GM20000 (cell line): ENCODE data around the gene CCDC27.

ENCODE experiments used
- DNase-seq: peaks from one replicate; pipeline ENCODE4 v3.0.0; 2012; ENCODE audit warnings: low spot score
- CTCF ChIP-seq: IDR thresholded peaks from 2 replicates; pipeline ENCODE4 v1.5.1; 2012; ENCODE audit warnings: mild to moderate bottlenecking, control low read depth; ENCODE audit errors: extremely low read depth, missing control alignments

CCDC27 gene

GRCh38 chr1:3776231-3776961 lies 24.1 kb downstream of the CCDC27 start:
- TF ChIP-seq CTCF: no peak
- DNase-seq: no peak

GRCh38 chr1:3777078-3777547 lies 24.9 kb downstream of the CCDC27 start:
- DNase-seq: no peak
- TF ChIP-seq CTCF: no peak

GRCh38 chr1:3777647-3778589 lies 25.7 kb downstream of the CCDC27 start:
- TF ChIP-seq CTCF: no peak
- DNase-seq: no peak

DNA sequence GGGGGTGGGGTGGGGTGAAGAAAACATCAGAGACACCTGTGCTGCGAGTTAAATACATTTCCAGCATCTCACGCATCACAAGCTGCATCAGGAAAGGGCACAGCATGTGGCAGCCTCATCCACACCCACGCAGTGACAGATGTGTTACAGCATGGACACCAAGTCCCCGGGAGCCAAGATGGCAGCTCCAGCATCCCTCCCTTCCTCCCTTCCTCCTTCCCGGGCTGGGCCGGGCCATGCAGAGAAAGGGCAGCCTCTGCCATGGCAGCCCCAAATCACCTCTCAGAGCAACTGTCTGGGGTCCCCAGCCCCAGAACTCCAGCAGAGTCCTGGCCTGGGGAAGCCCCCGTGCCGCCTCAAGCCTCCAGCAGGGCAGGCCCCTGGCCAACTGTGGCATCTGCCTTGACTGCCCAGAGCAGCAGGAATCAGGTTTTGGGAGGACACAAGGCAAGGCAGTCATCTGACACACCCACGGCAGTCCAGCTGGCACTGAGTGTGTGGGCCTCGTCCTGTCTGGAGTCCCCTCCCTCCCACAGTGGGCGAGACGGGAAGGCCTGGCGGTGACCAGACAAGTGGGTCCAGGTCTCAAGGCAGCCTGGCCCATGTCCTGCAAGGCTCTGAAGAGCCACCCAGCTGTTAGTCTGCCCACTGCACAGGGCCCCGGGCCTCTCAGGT lies 26.5 kb downstream of the CCDC27 start:
- no peak for DNase-seq

GRCh38 chr1:3779265-3779911 lies 27.1 kb downstream of the CCDC27 start:
- TF ChIP-seq CTCF: no peak
- DNase-seq: no peak

More for the DNA sequence above, 26.5 kb downstream of the CCDC27 start:
- no peak for TF ChIP-seq CTCF

DNA sequence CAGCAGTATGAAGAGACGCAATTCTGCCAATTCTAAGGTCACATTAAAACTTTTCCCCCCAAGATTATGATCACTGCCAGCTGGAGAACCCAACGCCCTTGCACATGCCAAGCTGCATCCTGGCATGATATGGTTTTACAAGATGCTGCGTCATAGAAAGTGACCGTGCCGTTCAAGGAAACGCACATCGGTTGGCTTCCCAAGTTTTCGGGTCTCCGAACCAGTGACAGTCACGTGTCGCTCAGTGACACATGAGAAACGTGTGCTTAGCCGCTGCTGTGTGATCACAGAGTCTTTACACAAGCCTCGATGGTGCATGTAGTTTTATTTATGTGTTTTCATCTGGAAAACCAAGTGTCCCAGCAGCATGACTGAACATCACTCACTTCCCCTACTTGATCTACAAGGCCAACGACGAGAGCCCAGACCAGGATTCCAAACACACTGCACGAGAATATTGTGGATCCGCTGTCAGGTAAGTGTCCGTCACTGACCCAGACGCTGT lies 27.7 kb downstream of the CCDC27 start:
- no peak for TF ChIP-seq CTCF
- no peak for DNase-seq
